B cell (primary cell): ENCODE data around the gene PNPLA1. TPM values are rescaled to one million over a fixed set of nuclear protein-coding genes. Genes with fewer than 3 reads are reported as not detected.

ENCODE experiments used
- ATAC-seq: fragments of 200-7000 bp; cut with Tn5 transposase; one replicate; pipeline ENCODE4 v1.10.0; 2021; ENCODE audit warnings: low read depth, mild to moderate bottlenecking, moderate number of reproducible peaks, moderate library complexity
- CTCF ChIA-PET: fragments of 350-600 bp; sonication (Branson Sonifier 250); formaldehyde crosslinking; loops from one replicate; lab custom pipeline; 2021; ENCODE audit warnings: antibody characterized with exemption, inconsistent platforms; lab: Charles Lee
- POLR2A ChIA-PET: fragments of 350-600 bp; sonication (Branson Sonifier 250); formaldehyde crosslinking; loops from one replicate; lab custom pipeline; 2021; ENCODE audit warnings: antibody characterized with exemption; lab: Charles Lee
- DNase-seq: peaks from one replicate; pipeline ENCODE4 v3.0.0; 2013
- H2AFZ ChIP-seq: 2 replicates; pipeline ENCODE4 v1.6.1; 2012; ENCODE audit warnings: mild to moderate bottlenecking, low read depth, low read length; ENCODE audit not compliant: insufficient read depth, poor library complexity, severe bottlenecking
- H3K27ac ChIP-seq, 2 donors: 1 replicate in 1 of 2; 2 replicates in 1 of 2; pipeline ENCODE4 v1.5.1; 2012 to 2013; ENCODE audit warnings: low read length in 2 of 2, mild to moderate bottlenecking in 2 of 2, moderate library complexity in 1 of 2
- H3K27me3 ChIP-seq, 4 experiments: fragments of 200-600 bp in 1 of 4; sonication (generic) in 1 of 4; replicated peaks in 1 of 4; 1 replicate in 2 of 4; 2 replicates in 2 of 4; pipeline versions ENCODE4 v1.6.1 to v1.7.0; 2013 to 2016; ENCODE audit warnings: low read length in 3 of 4, mild to moderate bottlenecking in 2 of 4, mixed read lengths in 1 of 4, moderate library complexity in 1 of 4; ENCODE audit not compliant: insufficient read depth in 4 of 4, control insufficient read depth in 3 of 4; ENCODE audit errors: control extremely low read depth in 1 of 4
- H3K36me3 ChIP-seq, 2 experiments: replicated peaks in 1 of 2; 1 replicate in 1 of 2; 2 replicates in 1 of 2; pipeline versions ENCODE4 v1.6.1 to v1.7.1; 2013; ENCODE audit warnings: low read length in 1 of 2; ENCODE audit not compliant: insufficient read depth in 2 of 2, control insufficient read depth in 1 of 2; ENCODE audit errors: control extremely low read depth in 1 of 2, extremely low read depth in 1 of 2
- H3K4me1 ChIP-seq, 2 donors: fragments of 200-600 bp in 1 of 2; sonication (generic) in 1 of 2; 1 replicate in 1 of 2; 2 replicates in 1 of 2; pipeline versions ENCODE4 v1.5.1 to v1.6.1; 2013 to 2017; ENCODE audit warnings: low read length in 2 of 2; ENCODE audit not compliant: control insufficient read depth in 2 of 2, insufficient read depth in 2 of 2
- H3K4me2 ChIP-seq: replicated peaks from 2 replicates; pipeline ENCODE3; 2012; ENCODE audit warnings: mild to moderate bottlenecking, low read depth, low read length; ENCODE audit not compliant: poor library complexity, severe bottlenecking
- H3K4me3 ChIP-seq, 5 experiments: fragments of 200-600 bp in 1 of 5; sonication (generic) in 1 of 5; 1 replicate in 3 of 5; 2 replicates in 2 of 5; pipeline versions ENCODE4 v1.5.1 to v1.7.0; 2011 to 2016; ENCODE audit warnings: low read length in 4 of 5, mild to moderate bottlenecking in 4 of 5, low read depth in 2 of 5, control low read depth in 1 of 5, moderate library complexity in 1 of 5; ENCODE audit not compliant: insufficient read depth in 1 of 5; ENCODE audit errors: control extremely low read depth in 1 of 5, extremely low read depth in 1 of 5
- H3K79me2 ChIP-seq: fragments of 200-600 bp; sonication (generic); one replicate; pipeline ENCODE4 v1.6.0; 2016; ENCODE audit warnings: low read length; ENCODE audit not compliant: control insufficient read depth, insufficient read depth
- H3K9ac ChIP-seq: fragments of 200-600 bp; sonication (generic); 2 replicates; pipeline ENCODE4 v1.6.1; 2017; ENCODE audit warnings: mild to moderate bottlenecking, low read length, moderate library complexity
- H3K9me3 ChIP-seq, 3 donors: one replicate each; pipeline versions ENCODE4 v1.6.1 to v1.7.1; 2013; ENCODE audit warnings: low read length in 2 of 3; ENCODE audit not compliant: control insufficient read depth in 2 of 3, insufficient read depth in 1 of 3; ENCODE audit errors: control extremely low read depth in 1 of 3
- H4K20me1 ChIP-seq: 2 replicates; pipeline ENCODE4 v1.6.0; 2012; ENCODE audit warnings: mild to moderate bottlenecking, low read length; ENCODE audit not compliant: insufficient read depth, control insufficient read depth, poor library complexity, severe bottlenecking
- H3K27ac Mint-ChIP-seq: one replicate; pipeline ENCODE4 v1.8.0; 2021; ENCODE audit warnings: mixed read lengths
- H3K27me3 Mint-ChIP-seq: one replicate; pipeline ENCODE4 v1.8.0; 2021; ENCODE audit warnings: mixed read lengths
- H3K4me1 Mint-ChIP-seq: one replicate; pipeline ENCODE4 v1.8.0; 2021; ENCODE audit warnings: mixed read lengths
- H3K4me3 Mint-ChIP-seq: one replicate; pipeline ENCODE4 v1.8.0; 2021; ENCODE audit warnings: mixed read lengths
- H3K9me3 Mint-ChIP-seq: one replicate; pipeline ENCODE4 v1.8.0; 2022; ENCODE audit warnings: mixed read lengths; ENCODE audit not compliant: insufficient read depth
- CTCF ChIP-seq: fragments of 200-600 bp; IDR thresholded peaks from one replicate; pipeline ENCODE4 v1.8.0; 2022; ENCODE audit warnings: antibody characterized with exemption, mild to moderate bottlenecking
- EZH2 ChIP-seq: IDR thresholded peaks from 2 replicates; pipeline ENCODE4 v1.6.1; 2012; ENCODE audit warnings: borderline replicate concordance, low read depth, mild to moderate bottlenecking, moderate library complexity, low read length; ENCODE audit not compliant: insufficient read depth, poor library complexity, severe bottlenecking
- WGBS: methylation state at CpG from one replicate; pipeline ENCODE4 v1.1.5; 2013; ENCODE audit warnings: missing lambda C conversion rate; ENCODE audit not compliant: insufficient coverage; 5-methylcytosine and 5-hydroxymethylcytosine counted together
- intact Hi-C: fragments of 100-400 bp; cut with micrococcal nuclease; formaldehyde crosslinking; loops from one replicate; pipeline ENCODE4 v1.10.0; 2022
- polyA plus RNA-seq: library from polyadenylated mRNA; depleted of rRNA; stranded (reverse); fragments of >200 nt; gene quantifications from 2 replicates; pipeline ENCODE4 v1.2.3, GENCODE V29; 2012
- total RNA-seq, 2 donors: library from RNA; stranded (reverse); fragments of 120-200 nt in 1 of 2; gene quantifications; 1 replicate in 1 of 2; 2 replicates in 1 of 2; pipeline versions ENCODE4 v1.2.3 to v1.2.4, GENCODE V29; 2013 to 2022

Gene PNPLA1
- total and polyA plus RNA-seq, 2 donors (not counting 1 experiment from before 2014, with no cell fraction given), result 0.12 TPM; not detected in 1

DNA sequence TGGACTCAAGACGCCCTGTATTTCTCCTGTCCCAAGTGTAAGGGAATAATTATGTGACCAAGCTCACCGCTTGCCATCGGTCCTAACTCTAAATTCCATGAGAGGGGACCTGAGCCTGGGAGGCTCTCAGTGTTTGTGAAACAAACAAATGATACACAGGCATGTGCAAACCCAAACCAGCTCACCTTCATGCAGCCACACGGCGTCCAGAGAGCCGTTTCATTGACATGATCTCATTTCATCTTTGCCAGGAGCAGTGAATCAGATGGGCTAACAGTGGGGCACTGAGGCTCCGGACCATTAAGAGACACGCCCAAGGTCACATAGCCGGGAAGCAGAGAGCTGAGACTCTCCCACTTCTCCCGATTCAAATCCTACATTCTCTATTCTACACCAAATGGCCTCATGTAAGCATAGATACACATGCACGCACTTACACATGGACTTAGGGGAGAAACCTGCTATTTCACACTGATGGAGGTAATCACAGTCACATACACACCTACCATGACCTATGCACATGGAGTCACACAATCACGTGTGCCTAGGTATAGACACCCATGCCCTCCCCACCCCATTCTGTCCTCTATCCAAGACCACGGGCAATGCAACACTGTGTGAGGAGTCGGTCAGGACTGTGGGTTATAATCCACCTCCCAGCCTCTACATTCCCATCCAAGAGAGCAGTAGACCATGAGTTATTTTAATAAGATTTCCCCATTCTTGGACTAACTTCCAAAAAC lies 65.8 kb downstream of the PNPLA1 start:
- Histone ChIP-seq H3K27ac (no peak overlapping the region), H3K9me3 (no peaks in the 10 kb centered on the region), H3K4me2 (no peak overlapping the region), H3K4me1 (peaks cover 12 to 19% of the 10 kb centered on the region in 2 donors), H3K36me3 (no peaks in the 10 kb centered on the region), H3K4me3 (no peak overlapping the region), H2AFZ (no peak overlapping the region), H3K9ac (no peak overlapping the region), H3K27me3 (peaks cover 0 to 16% (median 0%) of the 10 kb centered on the region in 4 experiments), H3K79me2 (no peaks in the 10 kb centered on the region), H4K20me1 (no peaks in the 10 kb centered on the region)
- no peak for DNase-seq
- H3K4me3 Mint-ChIP-seq, result no peak overlapping the region
- H3K4me1 Mint-ChIP-seq, result peaks cover 18% of the 10 kb centered on the region
- ATAC-seq, result no peak
- H3K9me3 Mint-ChIP-seq, result no peaks in the 10 kb centered on the region
- peaks cover 40% of the 10 kb centered on the region for H3K27me3 Mint-ChIP-seq
- intact Hi-C loops, result no loop called here
- ChIA-PET CTCF (interaction anchor here (1.4 kb wide), 1 partner anchor 14 kb away, joined by 3 read pairs; no protein-coding TSS in a partner anchor), POLR2A (no interaction called here)
- TF ChIP-seq EZH2, result no peak
- TF ChIP-seq CTCF, result no peak
- 99% methylated on average over 13 of the region's 14 CpGs for WGBS
- no peak overlapping the region for H3K27ac Mint-ChIP-seq

DNA sequence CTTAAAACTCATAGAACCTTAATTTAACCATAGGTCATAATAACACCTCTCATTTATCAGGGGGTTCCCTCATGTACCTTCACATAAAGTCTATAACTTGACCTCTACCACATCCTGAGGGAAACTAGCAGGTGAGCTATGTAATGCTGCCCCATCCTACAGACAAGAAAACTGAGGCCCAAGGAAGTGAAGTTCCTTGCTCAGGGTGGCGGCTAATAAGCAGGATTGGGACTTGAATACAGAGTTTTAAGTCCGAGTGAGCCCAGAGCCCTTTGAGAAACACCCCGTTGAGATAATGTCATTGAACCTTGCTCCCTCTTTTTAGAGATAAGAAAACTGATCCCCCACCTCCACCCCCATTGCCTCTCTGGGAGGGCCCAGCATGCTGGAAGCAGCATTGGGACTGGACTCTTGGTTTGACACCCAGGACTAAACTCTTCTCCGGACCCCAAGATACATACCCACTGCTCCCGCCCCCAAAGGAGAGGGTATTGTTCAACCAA lies 66.4 kb downstream of the PNPLA1 start:
- Histone ChIP-seq H3K9me3 (no peaks in the 10 kb centered on the region), H3K79me2 (no peaks in the 10 kb centered on the region), H2AFZ (no peak overlapping the region), H3K27ac (no peak overlapping the region), H3K4me1 (peaks cover 15 to 26% of the 10 kb centered on the region in 2 donors), H3K9ac (no peak overlapping the region), H3K4me2 (peak overlapping the region; percentile 59), H3K36me3 (no peaks in the 10 kb centered on the region), H4K20me1 (no peaks in the 10 kb centered on the region), H3K4me3 (no peak overlapping the region), H3K27me3 (peaks cover 0 to 19% (median 0%) of the 10 kb centered on the region in 4 experiments)
- H3K4me3 Mint-ChIP-seq, result no peak overlapping the region
- ChIA-PET POLR2A (no interaction called here), CTCF (interaction anchor here (1.2 to 1.5 kb wide), 4 partner anchors 24 to 205 kb away, joined by 3 to 5 read pairs (median 3); no protein-coding TSS in a partner anchor)
- H3K9me3 Mint-ChIP-seq, result no peaks in the 10 kb centered on the region
- intact Hi-C loops, result no loop called here
- 94% methylated on average over 3 of the region's 5 CpGs for WGBS
- no peak overlapping the region for H3K27ac Mint-ChIP-seq
- H3K27me3 Mint-ChIP-seq, result peaks cover 43% of the 10 kb centered on the region
- DNase-seq, result no peak
- TF ChIP-seq EZH2 (no peak), CTCF (no peak)
- peaks cover 22% of the 10 kb centered on the region for H3K4me1 Mint-ChIP-seq
- ATAC-seq, result no peak
